Activated CD4-positive, alpha-beta memory T cell treated with anti-CD3 and anti-CD28 coated beads for 36 hours (primary cell): Measurements from ENCODE around the gene METTL5. TPM values are rescaled to one million over a fixed set of nuclear protein-coding genes. Genes with fewer than 3 reads are reported as not detected.
A peak's percentile ranks its signal among the peaks of the same experiment; 100 is the strongest.
"Not testable (repeated sequence)": the region's sequence is repeated elsewhere in the genome, so short reads cannot be mapped to it uniquely, and the experiment has no call there.

Experiments used
- CTCF ChIA-PET: fragments of 350-600 bp; sonication (Branson Sonifier 250); formaldehyde crosslinking; loops from one replicate; lab custom pipeline; 2021; ENCODE audit warnings: antibody characterized with exemption, inconsistent platforms; lab: Charles Lee
- POLR2A ChIA-PET: fragments of 350-600 bp; sonication (Branson Sonifier 250); formaldehyde crosslinking; loops from one replicate; lab custom pipeline; 2021; ENCODE audit warnings: antibody characterized with exemption; lab: Charles Lee
- DNase-seq: peaks from one replicate; pipeline ENCODE4 v3.0.0-alpha.2; 2020
- H3K27ac Mint-ChIP-seq: one replicate; pipeline ENCODE4 v1.8.0; 2021; ENCODE audit warnings: mixed read lengths
- H3K27me3 Mint-ChIP-seq: one replicate; pipeline ENCODE4 v1.8.0; 2021; ENCODE audit warnings: mixed read lengths
- H3K36me3 Mint-ChIP-seq: one replicate; pipeline ENCODE4 v1.8.0; 2021; ENCODE audit warnings: mixed read lengths
- H3K4me1 Mint-ChIP-seq: one replicate; pipeline ENCODE4 v1.8.0; 2021; ENCODE audit warnings: low read depth, mixed read lengths
- H3K4me3 Mint-ChIP-seq: one replicate; pipeline ENCODE4 v1.8.0; 2021; ENCODE audit warnings: mild to moderate bottlenecking, mixed read lengths
- H3K9me3 Mint-ChIP-seq: one replicate; pipeline ENCODE4 v1.8.0; 2021; ENCODE audit warnings: mixed read lengths
- intact Hi-C: fragments of 100-400 bp; cut with micrococcal nuclease; formaldehyde crosslinking; loops from one replicate; pipeline ENCODE4 v1.15.1; 2023
- total RNA-seq, 2 experiments: library from RNA; stranded (reverse); gene quantifications; one replicate each; pipeline ENCODE4 v1.2.3, GENCODE V29; 2021

Gene METTL5
- total RNA-seq, 2 experiments from 2014 or later: 109 to 110 TPM

GRCh38 chr2:169853041-169853668 is 28.4 kb upstream of the METTL5 start:
- H3K9me3 Mint-ChIP-seq: peaks cover 3% of the 10 kb centered on the region
- no peak overlapping the region for H3K4me3 Mint-ChIP-seq
- POLR2A ChIA-PET: interaction anchor here (0.7 kb wide), 1 partner anchor 58 kb away, joined by 3 read pairs; no protein-coding TSS in a partner anchor
- H3K4me1 Mint-ChIP-seq: peaks cover 15% of the 10 kb centered on the region
- no peak overlapping the region for H3K27ac Mint-ChIP-seq
- H3K36me3 Mint-ChIP-seq: peaks cover 21% of the 10 kb centered on the region
- no peaks in the 10 kb centered on the region for H3K27me3 Mint-ChIP-seq
- CTCF ChIA-PET: no interaction called here
- DNase-seq: no peak
- intact Hi-C loops: no loop called here

DNA sequence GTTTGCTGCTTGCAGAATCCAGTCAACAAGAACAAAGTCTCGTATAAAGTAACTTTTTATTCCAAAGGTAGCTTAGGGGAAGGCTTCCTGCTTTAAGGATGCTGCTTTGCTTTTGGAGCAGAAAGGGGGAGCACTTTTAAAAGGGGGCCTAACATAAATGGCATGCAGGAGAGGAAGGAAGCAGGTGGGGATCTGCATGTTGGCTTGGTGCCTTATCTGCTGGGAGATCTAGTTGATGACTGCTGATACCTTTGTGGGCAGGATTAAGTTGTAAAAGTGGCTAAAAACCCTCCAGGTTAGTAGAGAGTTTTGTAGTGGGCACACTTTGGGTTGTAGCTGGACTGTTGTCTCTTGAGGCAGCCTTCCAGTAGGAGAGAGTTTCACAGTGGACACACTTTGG is 25.0 kb upstream of the METTL5 start:
- H3K4me1 Mint-ChIP-seq: peaks cover 25% of the 10 kb centered on the region
- H3K4me3 Mint-ChIP-seq: no peak overlapping the region

DNA sequence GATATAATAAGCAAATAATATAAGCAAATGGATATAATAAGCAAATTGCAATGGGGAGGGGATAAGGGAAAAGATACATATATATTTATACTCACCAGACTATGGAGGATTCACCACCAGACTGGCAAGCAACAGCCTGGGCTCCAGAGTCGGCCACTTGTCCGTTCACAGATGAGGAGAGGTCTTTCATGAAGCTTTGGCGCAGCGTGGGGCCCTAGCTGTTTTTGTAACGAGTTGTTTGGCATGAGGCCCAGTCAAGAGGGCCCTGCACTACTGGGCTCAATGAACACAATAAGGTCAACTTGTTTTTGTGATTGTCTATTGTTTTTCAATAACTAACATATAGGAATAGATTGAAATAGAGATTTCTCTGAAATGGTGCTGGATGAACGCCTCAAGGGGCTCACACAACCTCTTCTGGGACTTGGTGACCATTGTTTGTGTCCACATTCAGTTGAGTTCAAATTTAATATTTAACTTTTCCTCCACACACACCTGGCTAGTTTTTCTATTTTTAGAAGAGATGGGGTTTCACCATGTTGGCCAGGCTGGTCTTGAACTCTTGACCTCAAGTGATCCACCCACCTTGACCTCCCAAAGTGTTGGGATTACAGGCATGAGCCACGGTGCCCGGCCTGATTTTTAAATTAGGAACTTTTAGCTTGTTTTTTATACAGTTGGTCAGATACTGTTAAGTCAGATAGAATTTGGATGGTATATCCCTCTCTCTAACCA is 24.4 kb upstream of the METTL5 start:
- H3K27ac Mint-ChIP-seq, DNase-seq, H3K27me3 Mint-ChIP-seq, H3K9me3 Mint-ChIP-seq, CTCF ChIA-PET, intact Hi-C loops, POLR2A ChIA-PET, H3K4me3 Mint-ChIP-seq: not testable (repeated sequence)
- Mint-ChIP-seq H3K4me1 (peaks cover 25% of the 10 kb centered on the region), H3K36me3 (peaks cover 18% of the 10 kb centered on the region)

More for the DNA sequence above, 25.0 kb upstream of the METTL5 start:
- Mint-ChIP-seq H3K27me3 (no peaks in the 10 kb centered on the region), H3K36me3 (peaks cover 18% of the 10 kb centered on the region), H3K27ac (no peak overlapping the region), H3K9me3 (no peaks in the 10 kb centered on the region)
- ChIA-PET CTCF (no interaction called here), POLR2A (no interaction called here)
- intact Hi-C loops: no loop called here
- DNase-seq: no peak

GRCh38 chr2:169845016-169845415 is 20.3 kb upstream of the METTL5 start:
- H3K4me3 Mint-ChIP-seq: no peak overlapping the region
- peaks cover 35% of the 10 kb centered on the region for H3K4me1 Mint-ChIP-seq
- H3K27ac Mint-ChIP-seq: no peak overlapping the region
- no peak for DNase-seq
- CTCF ChIA-PET: no interaction called here
- no peaks in the 10 kb centered on the region for H3K27me3 Mint-ChIP-seq
- intact Hi-C loops: no loop called here
- H3K9me3 Mint-ChIP-seq: no peaks in the 10 kb centered on the region
- peaks cover 21% of the 10 kb centered on the region for H3K36me3 Mint-ChIP-seq
- POLR2A ChIA-PET: no interaction called here

DNA sequence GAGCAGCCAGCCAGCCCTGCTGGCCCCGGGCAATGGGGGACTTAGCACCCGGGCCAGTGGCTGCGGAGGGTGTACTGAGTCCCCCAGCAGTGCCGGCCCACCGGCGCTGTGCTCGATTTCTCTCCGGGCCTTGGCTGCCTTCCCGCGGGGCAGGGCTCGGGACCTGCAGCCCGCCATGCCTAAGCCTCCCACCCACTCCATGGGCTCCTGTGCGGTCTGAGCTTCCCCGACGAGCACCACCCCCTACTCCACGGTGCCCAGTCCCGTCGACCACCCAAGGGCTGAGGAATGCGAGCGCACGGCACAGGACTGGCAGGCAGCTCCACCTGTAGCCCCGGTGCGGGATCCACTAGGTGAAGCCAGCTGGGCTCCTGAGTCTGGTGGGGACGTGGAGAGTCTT is 16.9 kb upstream of the METTL5 start:
- intact Hi-C loops, H3K36me3 Mint-ChIP-seq, POLR2A ChIA-PET, H3K9me3 Mint-ChIP-seq, CTCF ChIA-PET, H3K27me3 Mint-ChIP-seq, H3K27ac Mint-ChIP-seq, DNase-seq, H3K4me3 Mint-ChIP-seq: not testable (repeated sequence)
- peaks cover 34% of the 10 kb centered on the region for H3K4me1 Mint-ChIP-seq

DNA sequence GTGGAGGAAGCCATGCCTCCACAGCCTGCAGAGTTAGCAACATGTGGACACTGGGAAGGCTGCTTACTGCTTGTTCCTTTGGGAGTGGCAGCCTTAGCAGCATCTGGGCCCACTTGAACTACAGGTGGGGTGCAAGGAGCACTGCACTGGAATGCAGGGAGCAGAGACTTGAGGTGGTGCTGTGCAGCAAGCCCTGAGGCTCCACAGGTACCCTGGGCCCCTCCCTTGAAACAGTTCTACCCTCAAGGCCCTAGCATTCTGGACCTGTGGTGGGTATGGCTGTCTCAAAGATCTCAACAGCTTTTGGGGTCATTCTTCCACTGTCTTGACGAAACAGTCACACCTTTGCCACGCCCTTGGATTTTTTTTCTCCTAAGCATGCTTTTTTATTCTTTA is 16.0 kb upstream of the METTL5 start:
- DNase-seq: no peak
- Mint-ChIP-seq H3K9me3 (no peaks in the 10 kb centered on the region), H3K27me3 (no peaks in the 10 kb centered on the region), H3K27ac (no peak overlapping the region), H3K4me1 (peaks cover 35% of the 10 kb centered on the region), H3K4me3 (no peak overlapping the region), H3K36me3 (peaks cover 9% of the 10 kb centered on the region)
- ChIA-PET CTCF (interaction anchor here (1.4 kb wide), 1 partner anchor 13 kb away, joined by 3 read pairs; the partner anchor contains the start of gene UBR3), POLR2A (interaction anchor here (0.6 kb wide), 1 partner anchor 30 kb away, joined by 4 read pairs; no protein-coding TSS in a partner anchor)
- intact Hi-C loops: no loop called here

DNA sequence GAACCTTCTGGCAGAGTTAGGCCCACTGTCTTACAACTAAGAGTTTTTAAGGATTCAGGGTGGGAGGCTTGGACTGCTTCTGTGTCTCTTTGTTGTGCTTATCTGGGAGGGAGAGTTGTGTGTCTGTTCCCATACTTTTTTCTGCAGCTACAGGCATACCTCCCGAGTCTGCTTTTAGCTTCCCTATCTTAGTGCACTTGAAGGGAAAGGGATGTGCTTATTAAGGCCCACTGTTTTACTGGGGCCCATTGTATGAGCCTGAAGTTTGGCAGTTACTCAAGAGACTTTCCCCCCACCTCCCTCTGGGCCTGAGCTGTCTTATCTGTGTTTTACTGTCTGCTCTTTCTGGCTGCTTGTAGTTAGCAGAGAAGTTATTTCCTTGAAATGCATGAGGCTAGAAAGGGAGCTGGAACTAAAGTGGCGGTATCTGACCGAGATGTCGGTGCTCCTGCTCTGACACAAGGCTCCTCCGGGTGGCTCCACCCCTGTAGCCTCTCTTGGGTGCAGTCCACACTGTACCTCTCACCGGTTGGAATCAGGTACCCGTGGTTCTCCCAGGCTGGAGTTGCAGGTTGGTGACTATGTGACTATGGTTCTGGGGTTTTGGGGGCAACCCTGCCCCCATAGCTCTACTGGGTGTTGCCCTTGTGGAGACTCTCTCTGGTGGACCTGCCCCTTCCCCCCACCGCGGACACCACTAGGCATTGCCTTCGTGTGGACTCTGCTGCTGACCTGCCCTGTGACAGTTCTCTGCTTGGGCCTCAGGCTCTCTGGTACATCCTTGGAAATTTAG is 15.4 kb upstream of the METTL5 start:
- POLR2A ChIA-PET: interaction anchor here (0.6 kb wide), 1 partner anchor 31 kb away, joined by 4 read pairs; no protein-coding TSS in a partner anchor
- no peak overlapping the region for H3K4me3 Mint-ChIP-seq

DNA sequence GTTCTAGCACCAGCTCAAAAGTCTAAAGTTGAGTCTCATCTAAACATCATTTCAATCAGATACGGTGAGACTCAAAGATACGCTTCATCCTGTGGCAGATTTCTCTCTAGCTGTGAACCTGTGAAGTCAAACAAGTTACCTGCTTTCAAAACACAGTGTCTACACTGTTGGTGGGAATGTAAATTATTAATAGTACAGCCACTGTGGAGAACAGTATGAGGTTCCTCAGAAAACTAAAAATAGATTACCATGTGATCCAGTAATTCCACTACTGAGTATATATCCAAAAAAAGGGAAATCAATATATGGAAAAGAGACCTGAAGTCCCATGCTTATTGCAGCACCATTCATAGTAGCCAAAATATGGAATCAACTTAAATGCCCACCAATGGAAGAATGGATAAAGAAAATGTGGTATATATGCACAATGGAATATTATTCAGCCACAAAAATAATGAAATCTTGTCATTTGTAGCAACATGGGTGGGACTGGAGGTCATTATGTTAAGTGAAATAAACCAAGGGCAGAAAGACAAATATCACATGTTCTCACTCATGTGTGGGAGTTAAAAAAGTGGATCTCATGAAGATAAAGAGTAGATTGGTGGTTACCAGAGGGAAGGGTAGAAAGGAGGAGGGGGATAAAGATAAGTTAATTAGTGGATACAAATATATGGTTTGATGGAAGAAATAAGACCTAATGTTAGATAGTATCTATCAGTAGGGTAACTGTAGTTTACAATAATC is 14.2 kb upstream of the METTL5 start:
- H3K27ac Mint-ChIP-seq: no peak overlapping the region
- no peaks in the 10 kb centered on the region for H3K27me3 Mint-ChIP-seq
- CTCF ChIA-PET: interaction anchor here (1.4 kb wide), 1 partner anchor 11 kb away, joined by 3 read pairs; the partner anchor contains the start of gene UBR3
- peaks cover 10% of the 10 kb centered on the region for H3K36me3 Mint-ChIP-seq
- H3K9me3 Mint-ChIP-seq: no peaks in the 10 kb centered on the region
- peaks cover 40% of the 10 kb centered on the region for H3K4me1 Mint-ChIP-seq
- DNase-seq: no peak
- H3K4me3 Mint-ChIP-seq: no peak overlapping the region
- intact Hi-C loops: no loop called here
- POLR2A ChIA-PET: interaction anchor here (1.4 kb wide), 1 partner anchor 11 kb away, joined by 3 read pairs; no protein-coding TSS in a partner anchor

More for the DNA sequence above, 15.4 kb upstream of the METTL5 start:
- Mint-ChIP-seq H3K36me3 (peaks cover 9% of the 10 kb centered on the region), H3K27me3 (no peaks in the 10 kb centered on the region), H3K27ac (no peak overlapping the region), H3K4me1 (peaks cover 35% of the 10 kb centered on the region), H3K9me3 (no peaks in the 10 kb centered on the region)
- CTCF ChIA-PET: interaction anchor here (1.4 kb wide), 1 partner anchor 13 kb away, joined by 3 read pairs; the partner anchor contains the start of gene UBR3
- DNase-seq: no peak
- intact Hi-C loops: no loop called here

DNA sequence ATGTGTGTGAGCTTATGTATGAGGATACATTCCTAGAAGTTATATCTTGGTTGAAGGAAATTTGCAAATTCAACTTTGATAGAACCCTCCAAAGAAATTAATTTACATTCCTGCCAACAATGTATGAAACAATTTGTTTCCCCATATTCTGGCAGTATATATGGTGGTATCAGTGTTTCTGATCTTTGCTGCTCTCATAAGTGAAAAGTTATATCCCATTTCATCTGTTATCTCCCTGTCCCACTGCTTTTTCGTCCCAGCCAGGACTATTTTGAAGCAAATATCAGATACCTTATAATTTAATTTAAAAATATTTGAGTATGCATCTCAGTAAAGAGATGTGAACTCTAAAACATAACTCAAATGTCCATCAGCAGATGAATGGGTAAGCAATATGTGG is 9.7 kb upstream of the METTL5 start:
- no peak for DNase-seq
- H3K27me3 Mint-ChIP-seq: no peaks in the 10 kb centered on the region
- no peak overlapping the region for H3K27ac Mint-ChIP-seq
- H3K9me3 Mint-ChIP-seq: no peaks in the 10 kb centered on the region
- no peak overlapping the region for H3K4me3 Mint-ChIP-seq
- intact Hi-C loops: no loop called here
- peaks cover 49% of the 10 kb centered on the region for H3K4me1 Mint-ChIP-seq
- ChIA-PET CTCF (interaction anchor here (2.0 kb wide), 1 partner anchor 10 kb away, joined by 9 read pairs; the partner anchor contains the start of gene METTL5), POLR2A (interaction anchor here (1.0 kb wide), 1 partner anchor 355 kb away, joined by 3 read pairs; the partner anchor contains the start of gene BBS5)
- H3K36me3 Mint-ChIP-seq: peaks cover 3% of the 10 kb centered on the region

DNA sequence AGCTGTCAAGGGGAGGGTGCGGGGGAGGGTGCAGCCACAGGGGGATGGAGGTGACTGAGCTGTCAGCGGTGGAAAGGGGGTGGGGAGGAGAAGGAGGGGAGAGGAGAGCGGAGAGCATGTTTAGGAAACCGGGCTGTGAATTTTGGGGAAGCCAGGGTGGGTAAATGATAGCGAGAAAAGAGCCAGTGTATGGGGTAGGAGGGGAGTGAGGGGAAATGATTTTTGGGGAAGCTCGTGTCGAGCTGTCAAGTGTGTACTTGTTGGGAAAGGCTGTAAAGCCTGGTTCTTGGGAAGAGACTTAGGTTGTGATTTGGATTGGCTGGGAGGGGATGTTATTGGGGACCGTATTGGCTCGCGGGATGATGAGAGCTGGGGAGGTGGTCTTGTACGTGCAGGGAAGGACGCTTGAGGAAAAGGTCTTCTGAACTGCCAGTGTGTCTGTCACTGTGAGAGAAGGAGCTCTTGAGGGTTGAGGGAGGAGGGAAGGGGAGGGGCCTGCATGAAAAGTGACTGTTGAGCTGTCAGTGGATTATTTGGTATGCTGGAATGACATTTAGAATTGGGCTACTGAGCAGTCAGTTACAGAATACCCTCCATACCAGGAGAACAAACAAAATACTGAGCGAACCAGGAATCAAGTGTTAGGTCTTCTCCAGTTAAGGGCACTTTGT is 3.6 kb upstream of the METTL5 start:
- peak; percentile 64 for DNase-seq
- ChIA-PET POLR2A (interaction anchor here (1.0 to 2.2 kb wide), 9 partner anchors 10 to 243 kb away, joined by 3 to 10 read pairs (median 4); partner anchors contain the start of gene SSB), CTCF (interaction anchor here (0.8 to 2.2 kb wide), 10 partner anchors 13 to 1101 kb away, joined by 3 to 11 read pairs (median 4); partner anchors contain the start of genes GORASP2 and SSB)
- Mint-ChIP-seq H3K27me3 (no peaks in the 10 kb centered on the region), H3K4me1 (peaks cover 53% of the 10 kb centered on the region), H3K36me3 (peaks cover 3% of the 10 kb centered on the region), H3K4me3 (peak overlapping the region; percentile 89), H3K27ac (peak overlapping the region; percentile 61), H3K9me3 (no peaks in the 10 kb centered on the region)
- intact Hi-C loops: loop anchor here (5.0 to 10.0 kb wide), 2 partner anchors 136 to 463 kb away; partner anchors contain the start of genes CFAP210, LRP2 and PHOSPHO2
